B cell (primary cell): ENCODE results near the gene POF1B. TPM values are rescaled to one million over a fixed set of nuclear protein-coding genes. Genes with fewer than 3 reads are reported as not detected.
"Not testable (repeated sequence)": the region's sequence is repeated elsewhere in the genome, so short reads cannot be mapped to it uniquely, and the experiment has no call there.

ENCODE experiments used
- ATAC-seq: fragments of 200-7000 bp; cut with Tn5 transposase; one replicate; pipeline ENCODE4 v1.10.0; 2021; ENCODE audit warnings: low read depth, mild to moderate bottlenecking, moderate number of reproducible peaks, moderate library complexity
- CTCF ChIA-PET: fragments of 350-600 bp; sonication (Branson Sonifier 250); formaldehyde crosslinking; loops from one replicate; lab custom pipeline; 2021; ENCODE audit warnings: antibody characterized with exemption, inconsistent platforms; lab: Charles Lee
- POLR2A ChIA-PET: fragments of 350-600 bp; sonication (Branson Sonifier 250); formaldehyde crosslinking; loops from one replicate; lab custom pipeline; 2021; ENCODE audit warnings: antibody characterized with exemption; lab: Charles Lee
- DNase-seq: peaks from one replicate; pipeline ENCODE4 v3.0.0; 2013
- H2AFZ ChIP-seq: 2 replicates; pipeline ENCODE4 v1.6.1; 2012; ENCODE audit warnings: mild to moderate bottlenecking, low read depth, low read length; ENCODE audit not compliant: insufficient read depth, poor library complexity, severe bottlenecking
- H3K27ac ChIP-seq, 2 donors: 1 replicate in 1 of 2; 2 replicates in 1 of 2; pipeline ENCODE4 v1.5.1; 2012 to 2013; ENCODE audit warnings: low read length in 2 of 2, mild to moderate bottlenecking in 2 of 2, moderate library complexity in 1 of 2
- H3K27me3 ChIP-seq, 4 experiments: fragments of 200-600 bp in 1 of 4; sonication (generic) in 1 of 4; replicated peaks in 1 of 4; 1 replicate in 2 of 4; 2 replicates in 2 of 4; pipeline versions ENCODE4 v1.6.1 to v1.7.0; 2013 to 2016; ENCODE audit warnings: low read length in 3 of 4, mild to moderate bottlenecking in 2 of 4, mixed read lengths in 1 of 4, moderate library complexity in 1 of 4; ENCODE audit not compliant: insufficient read depth in 4 of 4, control insufficient read depth in 3 of 4; ENCODE audit errors: control extremely low read depth in 1 of 4
- H3K36me3 ChIP-seq, 2 experiments: replicated peaks in 1 of 2; 1 replicate in 1 of 2; 2 replicates in 1 of 2; pipeline versions ENCODE4 v1.6.1 to v1.7.1; 2013; ENCODE audit warnings: low read length in 1 of 2; ENCODE audit not compliant: insufficient read depth in 2 of 2, control insufficient read depth in 1 of 2; ENCODE audit errors: control extremely low read depth in 1 of 2, extremely low read depth in 1 of 2
- H3K4me1 ChIP-seq, 2 donors: fragments of 200-600 bp in 1 of 2; sonication (generic) in 1 of 2; 1 replicate in 1 of 2; 2 replicates in 1 of 2; pipeline versions ENCODE4 v1.5.1 to v1.6.1; 2013 to 2017; ENCODE audit warnings: low read length in 2 of 2; ENCODE audit not compliant: control insufficient read depth in 2 of 2, insufficient read depth in 2 of 2
- H3K4me2 ChIP-seq: replicated peaks from 2 replicates; pipeline ENCODE3; 2012; ENCODE audit warnings: mild to moderate bottlenecking, low read depth, low read length; ENCODE audit not compliant: poor library complexity, severe bottlenecking
- H3K4me3 ChIP-seq, 5 experiments: fragments of 200-600 bp in 1 of 5; sonication (generic) in 1 of 5; 1 replicate in 3 of 5; 2 replicates in 2 of 5; pipeline versions ENCODE4 v1.5.1 to v1.7.0; 2011 to 2016; ENCODE audit warnings: low read length in 4 of 5, mild to moderate bottlenecking in 4 of 5, low read depth in 2 of 5, control low read depth in 1 of 5, moderate library complexity in 1 of 5; ENCODE audit not compliant: insufficient read depth in 1 of 5; ENCODE audit errors: control extremely low read depth in 1 of 5, extremely low read depth in 1 of 5
- H3K79me2 ChIP-seq: fragments of 200-600 bp; sonication (generic); one replicate; pipeline ENCODE4 v1.6.0; 2016; ENCODE audit warnings: low read length; ENCODE audit not compliant: control insufficient read depth, insufficient read depth
- H3K9ac ChIP-seq: fragments of 200-600 bp; sonication (generic); 2 replicates; pipeline ENCODE4 v1.6.1; 2017; ENCODE audit warnings: mild to moderate bottlenecking, low read length, moderate library complexity
- H3K9me3 ChIP-seq, 3 donors: one replicate each; pipeline versions ENCODE4 v1.6.1 to v1.7.1; 2013; ENCODE audit warnings: low read length in 2 of 3; ENCODE audit not compliant: control insufficient read depth in 2 of 3, insufficient read depth in 1 of 3; ENCODE audit errors: control extremely low read depth in 1 of 3
- H4K20me1 ChIP-seq: 2 replicates; pipeline ENCODE4 v1.6.0; 2012; ENCODE audit warnings: mild to moderate bottlenecking, low read length; ENCODE audit not compliant: insufficient read depth, control insufficient read depth, poor library complexity, severe bottlenecking
- H3K27ac Mint-ChIP-seq: one replicate; pipeline ENCODE4 v1.8.0; 2021; ENCODE audit warnings: mixed read lengths
- H3K27me3 Mint-ChIP-seq: one replicate; pipeline ENCODE4 v1.8.0; 2021; ENCODE audit warnings: mixed read lengths
- H3K4me1 Mint-ChIP-seq: one replicate; pipeline ENCODE4 v1.8.0; 2021; ENCODE audit warnings: mixed read lengths
- H3K4me3 Mint-ChIP-seq: one replicate; pipeline ENCODE4 v1.8.0; 2021; ENCODE audit warnings: mixed read lengths
- H3K9me3 Mint-ChIP-seq: one replicate; pipeline ENCODE4 v1.8.0; 2022; ENCODE audit warnings: mixed read lengths; ENCODE audit not compliant: insufficient read depth
- CTCF ChIP-seq: fragments of 200-600 bp; IDR thresholded peaks from one replicate; pipeline ENCODE4 v1.8.0; 2022; ENCODE audit warnings: antibody characterized with exemption, mild to moderate bottlenecking
- EZH2 ChIP-seq: IDR thresholded peaks from 2 replicates; pipeline ENCODE4 v1.6.1; 2012; ENCODE audit warnings: borderline replicate concordance, low read depth, mild to moderate bottlenecking, moderate library complexity, low read length; ENCODE audit not compliant: insufficient read depth, poor library complexity, severe bottlenecking
- WGBS: methylation state at CpG from one replicate; pipeline ENCODE4 v1.1.5; 2013; ENCODE audit warnings: missing lambda C conversion rate; ENCODE audit not compliant: insufficient coverage; 5-methylcytosine and 5-hydroxymethylcytosine counted together
- intact Hi-C: fragments of 100-400 bp; cut with micrococcal nuclease; formaldehyde crosslinking; loops from one replicate; pipeline ENCODE4 v1.10.0; 2022
- polyA plus RNA-seq: library from polyadenylated mRNA; depleted of rRNA; stranded (reverse); fragments of >200 nt; gene quantifications from 2 replicates; pipeline ENCODE4 v1.2.3, GENCODE V29; 2012
- total RNA-seq, 2 donors: library from RNA; stranded (reverse); fragments of 120-200 nt in 1 of 2; gene quantifications; 1 replicate in 1 of 2; 2 replicates in 1 of 2; pipeline versions ENCODE4 v1.2.3 to v1.2.4, GENCODE V29; 2013 to 2022

Gene POF1B
- total and polyA plus RNA-seq, 2 donors (not counting 1 experiment from before 2014, with no cell fraction given): 0.78 to 1.9 TPM

GRCh38 chrX:85326234-85327059 is 53.0 kb downstream of the POF1B start:
- Histone ChIP-seq H3K27me3 (no peaks in the 10 kb centered on the region), H2AFZ (no peak overlapping the region), H3K4me2 (no peak overlapping the region), H3K4me3 (no peak overlapping the region), H3K27ac (no peak overlapping the region), H3K79me2 (no peaks in the 10 kb centered on the region), H3K4me1 (no peaks in the 10 kb centered on the region), H3K36me3 (no peaks in the 10 kb centered on the region), H3K9me3 (peaks cover 0 to 7% (median 0%) of the 10 kb centered on the region in 3 donors), H4K20me1 (no peaks in the 10 kb centered on the region), H3K9ac (no peak overlapping the region)
- intact Hi-C loops: no loop called here
- Mint-ChIP-seq H3K4me3 (no peak overlapping the region), H3K9me3 (no peaks in the 10 kb centered on the region), H3K4me1 (no peaks in the 10 kb centered on the region), H3K27me3 (no peaks in the 10 kb centered on the region), H3K27ac (no peak overlapping the region)
- TF ChIP-seq CTCF (no peak), EZH2 (no peak)
- ChIA-PET POLR2A (no interaction called here), CTCF (no interaction called here)
- ATAC-seq: no peak
- no peak for DNase-seq
- WGBS: 98% methylated on average over 10 of the region's 29 CpGs

- H3K79me2 ChIP-seq, H3K4me3 Mint-ChIP-seq, CTCF ChIA-PET, H2AFZ ChIP-seq, H3K9me3 ChIP-seq, H3K27me3 Mint-ChIP-seq, H3K4me1 ChIP-seq, H3K4me1 Mint-ChIP-seq, H3K4me2 ChIP-seq, H3K27ac Mint-ChIP-seq, intact Hi-C loops, H3K36me3 ChIP-seq, H3K9me3 Mint-ChIP-seq, DNase-seq, H3K4me3 ChIP-seq, H4K20me1 ChIP-seq, POLR2A ChIA-PET, H3K27ac ChIP-seq, H3K9ac ChIP-seq, H3K27me3 ChIP-seq, ATAC-seq: not testable (repeated sequence)
- WGBS: no CpG with 5 or more reads among the region's 2 CpGs
Measured at GRCh38 chrX:85311348-85311747, 68.1 kb downstream of the POF1B start.
